Left hindlimb (tissue), 1 donor: ENCODE measurements around the gene SNCAIP.

Experiments
- DNase-seq: peaks from one replicate; pipeline ENCODE4 v3.0.0-alpha.2; 2018

The SNCAIP gene

GRCh38 chr5:122311961-122312590 is at the start of gene SNCAIP:
TSS of gene SNCAIP (plus strand) at chr5:122312237. CDS start at chr5:122391135, 78,898 bp downstream.
- DNase-seq, result peak; percentile 80

GRCh38 chr5:122263352-122264030 is 48.5 kb upstream of the SNCAIP start:
- no peak for DNase-seq

- DNase-seq, result no peak
Measured at GRCh38 chr5:122264610-122265009, 47.4 kb upstream of the SNCAIP start.

DNA sequence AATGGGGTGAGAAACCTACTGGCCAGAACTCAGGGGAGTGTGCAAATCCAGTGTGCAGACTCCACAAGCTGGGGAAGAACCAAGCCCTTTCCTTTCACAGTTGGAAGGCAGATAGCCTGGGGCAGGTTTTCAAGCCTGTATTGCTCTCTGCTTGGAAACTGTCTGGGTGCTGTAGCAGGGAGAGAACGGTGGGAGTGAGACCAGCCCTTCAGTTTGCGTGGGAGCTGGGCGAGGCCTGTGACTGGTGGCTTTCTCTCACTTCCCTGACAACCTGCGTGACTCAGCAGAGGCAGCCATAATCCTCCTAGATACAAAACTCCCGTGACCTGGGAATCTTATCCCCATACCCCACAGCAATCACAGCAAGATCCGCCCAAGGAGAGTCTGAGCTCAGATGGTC is 44.9 kb upstream of the SNCAIP start:
- no peak for DNase-seq

GRCh38 chr5:122273696-122274095 is 38.3 kb upstream of the SNCAIP start:
- DNase-seq, result no peak

- DNase-seq, result no peak
Measured at GRCh38 chr5:122283592-122283991, 28.4 kb upstream of the SNCAIP start.

DNA sequence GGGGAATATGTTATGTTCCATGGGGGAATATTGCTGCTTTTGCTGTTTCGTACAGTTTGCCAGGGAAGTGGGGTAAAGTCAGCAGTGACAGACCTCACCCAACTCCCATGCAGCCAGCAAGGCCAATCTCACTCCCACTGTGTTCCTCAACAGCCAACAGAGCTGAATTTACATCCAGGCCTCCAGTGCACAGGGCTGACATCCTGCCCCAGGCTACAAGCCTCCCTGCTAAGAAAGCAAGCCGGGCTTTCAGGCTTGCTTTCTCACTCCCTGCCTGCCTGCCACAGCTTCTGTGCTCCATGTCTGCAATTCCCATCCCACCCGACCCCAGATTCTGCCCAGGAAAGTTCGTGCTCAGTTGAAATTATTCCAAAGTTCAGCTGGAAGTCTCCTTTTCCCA is 25.5 kb upstream of the SNCAIP start:
- no peak for DNase-seq

DNA sequence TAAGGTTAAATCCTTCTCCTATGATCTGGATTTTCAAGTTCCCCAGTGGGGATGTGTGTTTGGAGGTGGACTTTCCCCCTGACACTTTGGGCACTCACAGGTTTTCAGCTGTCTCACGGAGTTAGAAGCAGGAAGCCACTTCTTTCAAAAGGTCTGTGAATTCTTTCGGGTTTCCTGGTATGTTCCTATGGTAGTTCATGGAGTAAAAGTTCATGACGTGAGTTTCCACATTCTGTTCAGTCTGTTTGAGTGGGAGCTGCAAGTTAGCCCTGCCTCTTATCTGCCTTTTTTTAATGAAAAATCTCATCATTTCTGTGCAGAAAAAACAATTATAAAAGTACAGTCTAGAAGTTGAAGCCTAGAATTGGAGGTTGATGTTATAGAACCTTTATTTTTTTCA is 24.9 kb upstream of the SNCAIP start:
- DNase-seq, result no peak

DNA sequence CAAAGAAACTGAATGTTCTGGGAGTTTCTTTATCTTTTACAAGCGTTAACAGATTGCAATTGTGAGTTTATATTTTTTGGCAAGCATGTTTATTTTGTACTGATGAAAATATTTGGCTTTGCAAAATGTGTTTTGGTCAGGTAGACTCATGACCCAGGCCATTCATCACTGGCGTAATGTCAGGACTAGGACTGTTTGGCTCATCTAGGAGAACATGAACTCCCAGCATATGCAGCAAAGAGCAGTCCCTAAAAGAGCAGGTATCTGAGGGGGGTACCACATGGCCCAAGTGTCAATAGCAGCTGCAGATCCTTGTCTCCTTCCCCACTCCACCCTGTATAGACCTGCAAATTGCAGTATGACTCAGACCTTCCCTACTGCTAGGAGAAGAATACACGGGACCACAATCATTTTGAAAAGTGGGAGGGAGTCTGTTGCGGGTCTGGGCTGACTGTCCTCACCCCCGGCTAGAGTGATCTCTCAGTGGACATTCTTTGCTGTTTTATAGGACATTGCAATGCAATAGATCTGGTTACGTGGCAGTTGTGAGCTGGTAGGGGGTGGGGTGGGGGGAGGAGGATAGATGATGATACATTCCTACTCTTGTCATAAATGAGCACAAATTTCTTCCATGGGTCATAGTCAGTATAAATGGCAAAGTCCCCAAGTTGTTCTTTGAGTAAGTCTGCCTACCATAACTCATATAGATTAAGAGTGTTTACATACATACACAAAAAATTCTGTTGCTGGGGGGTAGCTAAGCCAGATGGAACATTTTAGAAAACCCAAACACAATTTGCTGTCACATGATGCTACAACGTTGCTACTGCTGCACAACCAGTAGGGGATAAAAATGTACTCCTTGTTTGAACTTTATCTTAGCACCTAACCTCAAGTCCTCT is 20.8 kb upstream of the SNCAIP start:
- DNase-seq, result no peak

GRCh38 chr5:122292332-122292731 is 19.7 kb upstream of the SNCAIP start:
- DNase-seq, result no peak

DNA sequence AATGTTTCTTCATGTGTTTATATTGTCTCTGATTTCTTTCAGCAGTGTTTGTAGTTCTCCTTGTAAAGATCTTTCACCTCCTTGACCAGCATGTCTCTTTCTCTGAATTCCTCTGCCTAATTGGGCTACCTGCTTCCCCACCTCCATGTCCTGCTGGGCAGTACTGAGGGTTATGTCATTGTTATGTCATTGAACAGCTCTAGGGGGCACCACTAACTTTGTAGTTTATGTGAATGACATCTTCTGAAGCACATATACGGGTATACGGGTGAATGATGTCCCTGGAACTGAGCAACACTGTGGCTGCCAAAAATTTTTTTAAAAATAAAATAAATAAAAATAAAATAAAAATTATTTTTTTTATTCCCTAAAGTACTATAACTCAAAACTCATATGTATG is 16.9 kb upstream of the SNCAIP start:
- no peak for DNase-seq

DNA sequence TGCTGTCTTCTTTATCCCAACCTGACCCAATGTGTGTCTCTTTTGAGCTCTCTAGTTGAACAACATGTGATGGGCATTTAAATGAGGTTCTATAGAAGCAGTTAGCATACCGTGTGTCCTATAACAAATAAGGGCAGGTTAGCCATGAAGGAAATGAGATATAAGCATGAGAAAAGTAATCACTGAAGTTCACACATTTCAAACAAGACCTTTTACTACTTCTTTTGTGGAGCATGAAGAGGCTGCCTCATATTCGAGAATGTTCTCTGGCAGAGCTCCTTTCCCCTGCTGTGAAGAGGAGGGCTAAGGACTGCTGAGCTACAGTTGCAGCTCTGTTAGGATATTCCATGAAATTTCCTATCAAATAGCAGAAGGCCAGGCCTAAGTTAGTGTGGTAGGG is 15.2 kb upstream of the SNCAIP start:
- no peak for DNase-seq

DNA sequence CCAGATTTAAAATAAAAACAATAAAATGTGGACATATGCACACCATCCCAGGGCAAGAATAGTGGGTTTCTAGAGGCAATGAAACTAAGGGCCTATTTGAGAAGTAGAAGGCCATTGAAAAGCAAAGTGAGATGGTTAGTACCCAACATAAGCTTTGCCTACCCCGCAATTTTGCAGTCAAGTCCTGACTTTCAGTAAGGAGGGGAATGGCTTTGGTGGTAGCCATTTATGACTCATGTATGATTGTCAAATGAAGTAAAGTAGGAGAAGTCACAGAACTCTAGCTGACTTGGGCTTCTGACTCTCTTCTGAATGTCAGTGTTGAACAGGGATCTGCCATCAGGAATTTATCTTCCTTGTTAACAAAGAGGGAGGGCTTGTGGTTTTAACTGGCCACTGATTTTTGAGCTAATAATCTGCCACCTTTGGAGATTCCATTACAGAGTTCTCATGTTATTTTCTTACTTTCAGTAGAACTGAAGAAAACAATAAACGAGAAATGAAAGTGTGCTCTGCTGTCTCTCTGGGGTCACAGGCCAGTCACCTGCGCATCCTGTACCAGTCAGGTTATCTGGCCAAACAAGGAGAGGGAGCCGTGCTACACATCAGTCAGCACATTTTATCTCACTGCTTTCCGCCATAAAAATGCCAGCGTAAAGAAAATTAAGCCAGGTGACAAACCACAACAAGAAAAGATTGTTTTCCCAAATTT is 14.3 kb upstream of the SNCAIP start:
- DNase-seq, result no peak

DNA sequence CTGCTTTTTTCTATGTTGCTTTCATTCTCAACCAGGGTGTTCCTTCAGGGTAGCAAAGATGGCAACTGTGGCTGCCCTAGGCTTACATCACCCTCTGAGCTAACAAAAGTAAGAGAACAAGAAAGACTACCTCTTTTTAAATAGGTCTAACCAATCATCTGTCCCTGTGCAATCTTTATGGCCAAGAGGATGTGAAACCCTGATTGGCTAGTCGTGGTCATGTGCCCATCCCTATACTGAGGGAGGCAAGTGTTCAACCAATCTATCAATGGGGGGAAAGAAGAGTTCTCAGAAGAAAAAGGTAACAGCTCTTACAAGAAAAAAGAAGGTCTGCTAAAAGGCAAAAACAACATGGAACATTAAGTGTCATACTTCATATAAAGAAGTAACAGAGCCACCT is 11.7 kb upstream of the SNCAIP start:
- DNase-seq, result no peak

GRCh38 chr5:122301016-122301415 is 11.0 kb upstream of the SNCAIP start:
- no peak for DNase-seq

DNA sequence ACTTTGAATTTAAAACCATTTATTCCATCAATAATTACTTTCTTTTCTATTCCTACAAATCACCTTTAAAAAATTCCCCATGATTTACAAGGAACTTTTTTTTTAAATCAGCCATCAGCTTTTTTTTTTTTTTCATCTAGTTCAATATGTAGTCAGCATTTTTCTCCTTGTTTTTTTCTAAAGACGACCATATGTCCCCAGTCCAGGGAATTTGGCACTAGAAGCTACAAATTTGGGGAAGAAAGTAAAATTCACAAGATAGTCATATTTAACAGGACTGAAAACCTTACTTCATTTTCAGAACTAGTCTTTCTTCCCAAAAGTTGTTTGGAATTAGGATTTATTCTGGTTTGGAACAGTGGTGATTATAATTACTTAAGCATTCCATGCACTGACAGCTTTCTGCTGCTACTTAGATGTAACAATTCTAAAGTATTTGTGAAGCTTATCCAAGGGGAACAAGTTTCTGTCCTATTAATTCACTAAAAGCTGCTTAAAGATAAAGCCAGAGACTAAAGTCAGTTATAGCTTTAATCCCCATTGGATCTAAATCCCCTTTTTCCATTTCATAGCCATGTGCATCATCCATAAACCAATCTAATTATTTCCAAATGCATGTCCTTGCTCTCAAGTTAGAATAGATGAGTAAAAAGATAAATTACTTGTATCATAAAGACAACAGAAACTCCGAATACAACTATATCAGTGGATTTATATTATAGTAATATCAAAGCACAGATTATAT is 7.4 kb upstream of the SNCAIP start:
- no peak for DNase-seq

DNA sequence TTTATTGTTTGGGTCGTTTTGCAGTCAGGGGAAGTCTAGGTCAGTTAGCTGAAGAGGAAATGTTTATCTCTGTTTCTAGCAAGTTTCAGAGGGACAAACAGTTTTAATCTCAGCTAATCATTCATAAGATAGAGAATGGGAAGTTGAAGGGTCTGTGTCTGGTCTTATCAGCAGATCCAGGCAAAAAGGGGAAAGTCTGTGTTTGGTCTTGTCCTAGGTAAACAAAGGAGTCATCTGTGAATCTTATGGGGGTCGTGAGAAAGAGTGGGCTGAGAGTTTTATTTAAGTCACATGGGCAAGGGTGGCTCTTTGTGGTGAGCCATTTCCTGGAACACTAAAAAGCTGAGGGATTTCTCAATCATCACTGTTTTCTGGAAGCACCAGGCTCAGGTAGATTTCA is 5.6 kb upstream of the SNCAIP start:
- no peak for DNase-seq

DNA sequence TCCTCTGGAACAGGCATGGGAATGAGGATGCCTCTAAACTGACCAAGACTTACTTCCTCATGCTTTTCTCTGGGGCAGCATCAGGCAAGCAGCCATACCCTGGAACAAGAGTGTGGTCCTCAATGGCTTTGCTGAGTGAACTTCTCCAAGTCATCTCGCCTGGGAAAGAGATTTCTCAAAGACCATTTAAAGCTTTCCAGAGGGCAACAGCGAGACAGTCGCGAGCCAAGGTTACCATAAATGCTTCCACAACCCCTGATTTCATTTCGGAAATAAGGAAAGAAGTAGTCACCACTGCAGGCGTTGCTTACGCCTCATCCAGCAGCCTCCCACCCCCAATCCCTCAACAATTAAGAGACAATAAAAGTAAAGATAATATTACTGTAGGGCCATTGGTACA is 1.1 kb upstream of the SNCAIP start:
- peak; percentile 66 for DNase-seq

- DNase-seq, result peak; percentile 75
Measured at GRCh38 chr5:122311497-122311960, 508 bp upstream of the SNCAIP start.

DNA sequence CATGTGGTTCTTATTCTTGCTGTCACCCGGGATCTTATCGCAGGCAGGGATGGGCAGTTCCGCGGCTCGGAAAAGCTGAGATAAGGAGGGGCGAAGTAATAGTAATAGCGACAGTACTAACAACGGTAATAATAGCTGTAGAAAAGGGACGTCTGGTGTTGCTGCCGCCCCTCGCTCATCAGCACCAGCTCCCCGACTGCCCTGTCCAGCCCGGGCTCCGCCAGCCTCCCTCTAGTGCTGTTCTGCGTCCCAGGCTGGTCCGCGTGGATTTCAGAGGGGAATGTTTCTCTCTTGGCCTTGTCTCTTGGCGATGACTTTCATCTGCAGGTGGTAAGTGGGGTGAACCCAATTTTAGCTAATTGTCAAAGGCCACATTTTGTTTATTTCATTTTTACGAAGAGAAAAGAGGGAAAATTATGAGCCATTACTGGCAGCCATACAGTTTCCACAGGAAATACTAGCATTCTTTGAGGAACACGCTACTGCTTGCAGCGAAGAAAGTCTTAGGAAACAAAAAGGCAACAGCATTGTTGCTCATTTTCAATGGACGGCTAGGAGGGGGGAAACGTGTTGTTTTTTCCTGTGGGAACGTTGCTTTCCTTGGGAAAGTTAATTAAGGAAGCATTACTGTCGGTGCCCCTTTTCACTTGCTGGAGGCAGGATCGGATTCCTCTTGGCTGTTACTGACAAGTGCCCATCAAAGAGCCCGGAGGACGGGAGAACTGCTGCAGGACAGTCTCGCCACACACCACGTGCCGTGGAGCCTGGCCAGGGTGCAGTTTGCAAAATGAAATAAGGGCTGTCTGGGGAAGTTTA is 762 bp downstream of the SNCAIP start:
- peak; percentile 77 for DNase-seq

GRCh38 chr5:122314036-122314435 is 2.0 kb downstream of the SNCAIP start:
- DNase-seq, result no peak
